Measurements from ENCODE around the gene RSPH6A. TPM values are rescaled to one million over a fixed set of nuclear protein-coding genes. Genes with fewer than 3 reads are reported as not detected.

The RSPH6A gene
- total RNA-seq, 2 donors from 2014 or later: not detected

GRCh38 chr19:45862564-45863334 lies 47.6 kb upstream of the RSPH6A start, which contains the start of gene SYMPK:
Gene SYMPK, minus strand, starts transcription at chr19:45863147. Its CDS starts 8,652 bp downstream, at chr19:45854495.
- ATAC-seq (ENCODE audit: insufficient number of reproducible peaks, low FRiP score, low read depth) (peak; percentile 98), DNase-seq (ENCODE audit: low spot score) (peak; percentile 95)
- Histone ChIP-seq H3K27ac (peak within 1 kb of the TSS; percentile 84), H3K27me3 (replicated peaks; ENCODE audit: insufficient read depth) (peaks cover 9% of the 10 kb centered on the region), H3K4me3 (peak within 1 kb of the TSS; percentile 85), H3K4me1 (ENCODE audit: control insufficient read depth in 1 of 2, low read depth in 2 of 2) (peaks cover 13 to 30% of the 10 kb centered on the region in 2 donors), H3K9me3 (no peaks in the 10 kb centered on the region), H3K36me3 (peaks cover 11% of the 10 kb centered on the region)
- TF ChIP-seq CTCF (IDR thresholded peaks at IDR 0.05): no peak

- no peak for ATAC-seq (ENCODE audit: insufficient number of reproducible peaks, low FRiP score, low read depth)
- H3K4me3 ChIP-seq: peak overlapping the region; percentile 85
- H3K36me3 ChIP-seq: peaks cover 11% of the 10 kb centered on the region
- peaks cover 9% of the 10 kb centered on the region for H3K27me3 ChIP-seq (replicated peaks; ENCODE audit: insufficient read depth)
- H3K27ac ChIP-seq: peak overlapping the region; percentile 84
- TF ChIP-seq CTCF (IDR thresholded peaks at IDR 0.05): no peak
- peaks cover 13 to 30% of the 10 kb centered on the region in 2 donors for H3K4me1 ChIP-seq (ENCODE audit: control insufficient read depth in 1 of 2, low read depth in 2 of 2)
- H3K9me3 ChIP-seq: no peaks in the 10 kb centered on the region
- no peak for DNase-seq (ENCODE audit: low spot score)
Observed at GRCh38 chr19:45862271-45862563, 47.1 kb upstream of the RSPH6A start.

GRCh38 chr19:45860359-45861259 lies 45.5 kb upstream of the RSPH6A start:
- H3K4me3 ChIP-seq: no peak overlapping the region
- DNase-seq (ENCODE audit: low spot score) (no peak), ATAC-seq (ENCODE audit: insufficient number of reproducible peaks, low FRiP score, low read depth) (no peak)
- peaks cover 9% of the 10 kb centered on the region for H3K27me3 ChIP-seq (replicated peaks; ENCODE audit: insufficient read depth)
- H3K27ac ChIP-seq: no peak overlapping the region
- H3K9me3 ChIP-seq: no peaks in the 10 kb centered on the region
- TF ChIP-seq CTCF (IDR thresholded peaks at IDR 0.05): no peak
- H3K36me3 ChIP-seq: peaks cover 11% of the 10 kb centered on the region
- H3K4me1 ChIP-seq (ENCODE audit: control insufficient read depth in 1 of 2, low read depth in 2 of 2): peaks cover 13 to 30% of the 10 kb centered on the region in 2 donors

- ATAC-seq (ENCODE audit: insufficient number of reproducible peaks, low FRiP score, low read depth) (no peak), DNase-seq (ENCODE audit: low spot score) (no peak)
- no peak overlapping the region for H3K4me3 ChIP-seq
- no peak for TF ChIP-seq CTCF (IDR thresholded peaks at IDR 0.05)
- H3K27ac ChIP-seq: no peak overlapping the region
- no peaks in the 10 kb centered on the region for H3K9me3 ChIP-seq
- no peaks in the 10 kb centered on the region for H3K27me3 ChIP-seq (replicated peaks; ENCODE audit: insufficient read depth)
- H3K4me1 ChIP-seq (ENCODE audit: control insufficient read depth in 1 of 2, low read depth in 2 of 2): no peaks in the 10 kb centered on the region
- peaks cover 43% of the 10 kb centered on the region for H3K36me3 ChIP-seq
Observed at GRCh38 chr19:45854167-45854778, 39.2 kb upstream of the RSPH6A start.

- Histone ChIP-seq H3K9me3 (no peaks in the 10 kb centered on the region), H3K36me3 (peaks cover 51% of the 10 kb centered on the region), H3K27ac (no peak overlapping the region), H3K4me1 (ENCODE audit: control insufficient read depth in 1 of 2, low read depth in 2 of 2) (no peaks in the 10 kb centered on the region), H3K4me3 (no peak overlapping the region), H3K27me3 (replicated peaks; ENCODE audit: insufficient read depth) (no peaks in the 10 kb centered on the region)
- DNase-seq (ENCODE audit: low spot score): no peak
- no peak for ATAC-seq (ENCODE audit: insufficient number of reproducible peaks, low FRiP score, low read depth)
- no peak for TF ChIP-seq CTCF (IDR thresholded peaks at IDR 0.05)
Observed at GRCh38 chr19:45852983-45853382, 37.9 kb upstream of the RSPH6A start.
